Measurements from ENCODE around the gene CELSR1.
A peak's percentile ranks its signal among the peaks of the same experiment; 100 is the strongest.
"Not testable (repeated sequence)": the region's sequence is repeated elsewhere in the genome, so short reads cannot be mapped to it uniquely, and the experiment has no call there.

Gene CELSR1

GRCh38 chr22:46512039-46512370 is 25.4 kb downstream of the CELSR1 start:
- DNase-seq: no peak

GRCh38 chr22:46511151-46512038 is 26.0 kb downstream of the CELSR1 start:
- DNase-seq: no peak

GRCh38 chr22:46509416-46510089 is 27.9 kb downstream of the CELSR1 start:
- DNase-seq: no peak

GRCh38 chr22:46508491-46508999 is 28.9 kb downstream of the CELSR1 start:
- DNase-seq: no peak

GRCh38 chr22:46507451-46508425 is 29.7 kb downstream of the CELSR1 start:
- no peak for DNase-seq

GRCh38 chr22:46504584-46504983 is 32.8 kb downstream of the CELSR1 start:
- no peak for DNase-seq

GRCh38 chr22:46502440-46503175 is 34.8 kb downstream of the CELSR1 start:
- DNase-seq: no peak

- no peak for DNase-seq
Observed at GRCh38 chr22:46501701-46502100, 35.7 kb downstream of the CELSR1 start.

- not testable (repeated sequence) for DNase-seq
Observed at GRCh38 chr22:46501265-46501664, 36.2 kb downstream of the CELSR1 start.

- no peak for DNase-seq
Observed at GRCh38 chr22:46500201-46500600, 37.2 kb downstream of the CELSR1 start.

GRCh38 chr22:46499805-46500189 is 37.6 kb downstream of the CELSR1 start:
- DNase-seq: no peak

- DNase-seq: no peak
Observed at GRCh38 chr22:46491946-46492345, 45.5 kb downstream of the CELSR1 start.

- DNase-seq: no peak
Observed at GRCh38 chr22:46490538-46490937, 46.9 kb downstream of the CELSR1 start.

- no peak for DNase-seq
Observed at GRCh38 chr22:46486996-46487717, 50.3 kb downstream of the CELSR1 start.

- no peak for DNase-seq
Observed at GRCh38 chr22:46484861-46485595, 52.4 kb downstream of the CELSR1 start.

- DNase-seq: no peak
Observed at GRCh38 chr22:46484156-46484860, 53.1 kb downstream of the CELSR1 start.

GRCh38 chr22:46483353-46483752 is 54.1 kb downstream of the CELSR1 start:
- DNase-seq: no peak

- no peak for DNase-seq
Observed at GRCh38 chr22:46482056-46482675, 55.3 kb downstream of the CELSR1 start.

GRCh38 chr22:46481386-46481785 is 56.0 kb downstream of the CELSR1 start:
- peak; percentile 21 for DNase-seq

GRCh38 chr22:46480396-46480795 is 57.0 kb downstream of the CELSR1 start:
- DNase-seq: peak; percentile 25

Measured in DMS53 (cell line).